ENCODE data around the gene DLG2. TPM values are rescaled to one million over a fixed set of nuclear protein-coding genes. Genes with fewer than 3 reads are reported as not detected.

The DLG2 gene
- total RNA-seq, 1 donor from 2014 or later, result 1.8 TPM

DNA sequence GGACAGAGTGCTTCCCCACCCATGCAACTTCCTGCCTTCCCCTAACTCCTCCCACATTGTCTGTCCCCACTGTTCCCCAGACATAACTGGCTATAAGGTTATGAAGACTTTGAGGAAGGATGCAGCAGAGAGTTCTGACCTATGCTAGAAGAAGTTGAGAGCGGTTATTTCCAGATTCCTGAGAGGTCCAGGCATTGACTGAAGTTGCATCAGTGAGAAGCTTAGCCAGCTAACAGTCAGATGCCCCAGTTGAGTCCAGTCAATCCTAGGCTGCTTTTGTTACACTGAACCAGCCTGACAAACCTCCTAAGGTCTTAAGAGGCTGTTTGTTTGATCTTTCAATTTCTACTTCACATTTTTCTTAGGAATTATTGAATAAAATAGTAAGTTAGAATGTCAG, 1403.1 kb downstream of the DLG2 start:
- no peak overlapping the region for H3K27ac Mint-ChIP-seq (ENCODE audit: unreplicated experiment)
- no peak for DNase-seq (ENCODE audit: low read depth)
- H3K4me3 ChIP-seq (ENCODE audit: insufficient read depth, low read depth, low read length), result no peak overlapping the region
- H3K36me3 Mint-ChIP-seq (ENCODE audit: low read depth, unreplicated experiment), result no peaks in the 10 kb centered on the region
- H3K4me2 ChIP-seq (ENCODE audit: low read length), result no peak overlapping the region
- H4K20me1 ChIP-seq (ENCODE audit: insufficient read depth, low read length), result no peaks in the 10 kb centered on the region
- H3K36me3 ChIP-seq (ENCODE audit: insufficient read depth, low read length), result no peaks in the 10 kb centered on the region
- FAIRE-seq, result no peak
- H2AFZ ChIP-seq (ENCODE audit: low read depth, low read length), result no peak overlapping the region
- TF ChIP-seq CTCF (IDR thresholded peaks at IDR 0.05; ENCODE audit: insufficient read depth, low read depth, low read length), result no peak
- no peak for TF ChIP-seq EZH2 (IDR thresholded peaks at IDR 0.05; ENCODE audit: insufficient read depth, low read length)
- H3K4me1 ChIP-seq (ENCODE audit: insufficient read depth, low read length), result no peaks in the 10 kb centered on the region
- no peaks in the 10 kb centered on the region for H3K27me3 ChIP-seq (ENCODE audit: insufficient read depth, low read length)
- no peaks in the 10 kb centered on the region for H3K9me3 ChIP-seq (ENCODE audit: insufficient read depth, low read depth, low read length)
- H3K9me3 Mint-ChIP-seq (ENCODE audit: unreplicated experiment), result no peaks in the 10 kb centered on the region
- no peak overlapping the region for H3K4me3 Mint-ChIP-seq (ENCODE audit: unreplicated experiment)
- H3K4me1 Mint-ChIP-seq (ENCODE audit: low read depth, unreplicated experiment), result no peaks in the 10 kb centered on the region
- H3K79me2 ChIP-seq (ENCODE audit: insufficient read depth, low read length), result no peaks in the 10 kb centered on the region
- no peak overlapping the region for H3K27ac ChIP-seq (ENCODE audit: low read depth, low read length)
- H3K9ac ChIP-seq (ENCODE audit: low read length), result no peak overlapping the region
- no peaks in the 10 kb centered on the region for H3K27me3 Mint-ChIP-seq (ENCODE audit: low read depth, unreplicated experiment)

DNA sequence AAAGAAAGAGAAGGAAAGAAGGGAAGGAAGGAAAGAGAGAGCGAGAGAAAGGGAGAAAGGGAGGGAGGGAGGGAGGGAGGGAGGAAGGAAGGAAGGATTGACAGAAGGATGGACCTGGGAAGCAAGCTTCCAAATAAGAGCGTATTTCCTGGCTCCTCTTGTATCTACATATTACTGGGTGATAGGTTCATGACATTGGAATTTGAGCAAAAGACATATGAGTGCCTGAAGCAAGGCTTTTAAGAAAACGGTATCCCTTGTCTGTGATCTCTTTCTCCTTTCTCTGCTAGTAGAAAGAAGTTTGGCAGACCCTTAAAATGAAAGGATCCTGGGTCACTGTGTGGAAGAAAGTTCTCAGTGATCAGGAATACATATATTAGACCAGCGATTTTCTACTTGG, 1408.8 kb downstream of the DLG2 start:
- Histone ChIP-seq H3K9ac (ENCODE audit: low read length) (no peak overlapping the region), H3K79me2 (ENCODE audit: insufficient read depth, low read length) (no peaks in the 10 kb centered on the region), H3K9me3 (ENCODE audit: insufficient read depth, low read depth, low read length) (no peaks in the 10 kb centered on the region), H3K4me3 (ENCODE audit: insufficient read depth, low read depth, low read length) (no peak overlapping the region), H3K27ac (ENCODE audit: low read depth, low read length) (no peak overlapping the region), H3K4me2 (ENCODE audit: low read length) (no peak overlapping the region), H3K36me3 (ENCODE audit: insufficient read depth, low read length) (no peaks in the 10 kb centered on the region), H2AFZ (ENCODE audit: low read depth, low read length) (no peak overlapping the region), H3K4me1 (ENCODE audit: insufficient read depth, low read length) (no peaks in the 10 kb centered on the region), H4K20me1 (ENCODE audit: insufficient read depth, low read length) (no peaks in the 10 kb centered on the region), H3K27me3 (ENCODE audit: insufficient read depth, low read length) (no peaks in the 10 kb centered on the region)
- Mint-ChIP-seq H3K36me3 (ENCODE audit: low read depth, unreplicated experiment) (no peaks in the 10 kb centered on the region), H3K4me3 (ENCODE audit: unreplicated experiment) (no peak overlapping the region), H3K9me3 (ENCODE audit: unreplicated experiment) (no peaks in the 10 kb centered on the region), H3K4me1 (ENCODE audit: low read depth, unreplicated experiment) (peaks cover 3% of the 10 kb centered on the region), H3K27me3 (ENCODE audit: low read depth, unreplicated experiment) (no peaks in the 10 kb centered on the region), H3K27ac (ENCODE audit: unreplicated experiment) (no peak overlapping the region)
- no peak for TF ChIP-seq EZH2 (IDR thresholded peaks at IDR 0.05; ENCODE audit: insufficient read depth, low read length)
- no peak for TF ChIP-seq CTCF (IDR thresholded peaks at IDR 0.05; ENCODE audit: insufficient read depth, low read depth, low read length)
- no peak for DNase-seq (ENCODE audit: low read depth)
- FAIRE-seq, result no peak

DNA sequence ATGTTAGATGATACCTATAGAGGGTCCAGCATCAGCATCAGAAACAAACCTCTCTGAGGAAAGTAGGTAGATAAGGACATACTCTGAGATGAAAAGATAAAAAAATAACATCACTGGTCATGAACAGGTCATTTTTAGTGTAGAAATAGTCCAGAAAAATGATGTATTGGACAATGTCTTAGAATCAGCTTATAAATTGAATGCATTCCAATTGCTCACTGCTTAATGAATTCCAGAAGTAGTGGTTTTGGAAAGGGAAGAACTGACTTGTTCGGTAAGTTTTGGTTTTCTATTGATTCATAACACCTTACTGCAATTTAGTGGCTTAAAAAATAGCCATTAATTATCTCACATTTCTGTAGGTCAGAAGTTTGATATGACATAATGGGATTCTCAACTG, 1411.5 kb downstream of the DLG2 start:
- DNase-seq (ENCODE audit: low read depth) (no peak), FAIRE-seq (no peak)
- no peak for TF ChIP-seq EZH2 (IDR thresholded peaks at IDR 0.05; ENCODE audit: insufficient read depth, low read length)
- no peak for TF ChIP-seq CTCF (IDR thresholded peaks at IDR 0.05; ENCODE audit: insufficient read depth, low read depth, low read length)
- Histone ChIP-seq H2AFZ (ENCODE audit: low read depth, low read length) (no peak overlapping the region), H4K20me1 (ENCODE audit: insufficient read depth, low read length) (no peaks in the 10 kb centered on the region), H3K4me3 (ENCODE audit: insufficient read depth, low read depth, low read length) (no peak overlapping the region), H3K4me2 (ENCODE audit: low read length) (no peak overlapping the region), H3K4me1 (ENCODE audit: insufficient read depth, low read length) (no peaks in the 10 kb centered on the region), H3K9me3 (ENCODE audit: insufficient read depth, low read depth, low read length) (no peaks in the 10 kb centered on the region), H3K27ac (ENCODE audit: low read depth, low read length) (no peak overlapping the region), H3K36me3 (ENCODE audit: insufficient read depth, low read length) (no peaks in the 10 kb centered on the region), H3K79me2 (ENCODE audit: insufficient read depth, low read length) (no peaks in the 10 kb centered on the region), H3K9ac (ENCODE audit: low read length) (no peak overlapping the region), H3K27me3 (ENCODE audit: insufficient read depth, low read length) (no peaks in the 10 kb centered on the region)
- Mint-ChIP-seq H3K4me1 (ENCODE audit: low read depth, unreplicated experiment) (peaks cover 3% of the 10 kb centered on the region), H3K27me3 (ENCODE audit: low read depth, unreplicated experiment) (no peaks in the 10 kb centered on the region), H3K36me3 (ENCODE audit: low read depth, unreplicated experiment) (no peaks in the 10 kb centered on the region), H3K9me3 (ENCODE audit: unreplicated experiment) (no peaks in the 10 kb centered on the region), H3K4me3 (ENCODE audit: unreplicated experiment) (no peak overlapping the region), H3K27ac (ENCODE audit: unreplicated experiment) (no peak overlapping the region)
